ENCODE data around the gene UTRN.

UTRN gene

GRCh38 chr6:144284783-144285547 is at the start of gene UTRN:
UTRN (plus strand) TSS chr6:144285335; CDS start chr6:144291829, 6,494 bp downstream.
- DNase-seq (ENCODE audit: low read depth) = peak; percentile 39

- no peak for DNase-seq (ENCODE audit: low read depth)
These were observed 40.4 kb upstream of the UTRN start for GRCh38 chr6:144244688-144245087.

GRCh38 chr6:144246988-144247387 is 38.1 kb upstream of the UTRN start:
- no peak for DNase-seq (ENCODE audit: low read depth)

- no peak for DNase-seq (ENCODE audit: low read depth)
These were observed 37.1 kb upstream of the UTRN start for GRCh38 chr6:144248003-144248402.

- DNase-seq (ENCODE audit: low read depth) = peak; percentile 79
These were observed 36.4 kb upstream of the UTRN start for GRCh38 chr6:144248476-144249301.

GRCh38 chr6:144250276-144250675 is 34.9 kb upstream of the UTRN start:
- DNase-seq (ENCODE audit: low read depth) = no peak

- no peak for DNase-seq (ENCODE audit: low read depth)
These were observed 32.9 kb upstream of the UTRN start for GRCh38 chr6:144252259-144252658.

GRCh38 chr6:144259986-144260385 is 25.1 kb upstream of the UTRN start:
- peak; percentile 71 for DNase-seq (ENCODE audit: low read depth)

- DNase-seq (ENCODE audit: low read depth) = no peak
These were observed 22.4 kb upstream of the UTRN start for GRCh38 chr6:144262470-144263369.

GRCh38 chr6:144263786-144264185 is 21.3 kb upstream of the UTRN start:
- no peak for DNase-seq (ENCODE audit: low read depth)

GRCh38 chr6:144264270-144265060 is 20.7 kb upstream of the UTRN start:
- DNase-seq (ENCODE audit: low read depth) = peak; percentile 85

GRCh38 chr6:144265061-144265357 is 20.1 kb upstream of the UTRN start:
- no peak for DNase-seq (ENCODE audit: low read depth)

- DNase-seq (ENCODE audit: low read depth) = no peak
These were observed 19.7 kb upstream of the UTRN start for GRCh38 chr6:144265390-144265789.

GRCh38 chr6:144266091-144266649 is 19.0 kb upstream of the UTRN start:
- DNase-seq (ENCODE audit: low read depth) = no peak

GRCh38 chr6:144268794-144269349 is 16.3 kb upstream of the UTRN start:
- no peak for DNase-seq (ENCODE audit: low read depth)

GRCh38 chr6:144277174-144277573 is 8.0 kb upstream of the UTRN start:
- DNase-seq (ENCODE audit: low read depth) = no peak

GRCh38 chr6:144277605-144278227 is 7.4 kb upstream of the UTRN start:
- DNase-seq (ENCODE audit: low read depth) = no peak

- DNase-seq (ENCODE audit: low read depth) = no peak
These were observed 6.3 kb upstream of the UTRN start for GRCh38 chr6:144278659-144279314.

- no peak for DNase-seq (ENCODE audit: low read depth)
These were observed 5.5 kb upstream of the UTRN start for GRCh38 chr6:144279484-144280150.
